ENCODE results near the gene GAS7.

DNA sequence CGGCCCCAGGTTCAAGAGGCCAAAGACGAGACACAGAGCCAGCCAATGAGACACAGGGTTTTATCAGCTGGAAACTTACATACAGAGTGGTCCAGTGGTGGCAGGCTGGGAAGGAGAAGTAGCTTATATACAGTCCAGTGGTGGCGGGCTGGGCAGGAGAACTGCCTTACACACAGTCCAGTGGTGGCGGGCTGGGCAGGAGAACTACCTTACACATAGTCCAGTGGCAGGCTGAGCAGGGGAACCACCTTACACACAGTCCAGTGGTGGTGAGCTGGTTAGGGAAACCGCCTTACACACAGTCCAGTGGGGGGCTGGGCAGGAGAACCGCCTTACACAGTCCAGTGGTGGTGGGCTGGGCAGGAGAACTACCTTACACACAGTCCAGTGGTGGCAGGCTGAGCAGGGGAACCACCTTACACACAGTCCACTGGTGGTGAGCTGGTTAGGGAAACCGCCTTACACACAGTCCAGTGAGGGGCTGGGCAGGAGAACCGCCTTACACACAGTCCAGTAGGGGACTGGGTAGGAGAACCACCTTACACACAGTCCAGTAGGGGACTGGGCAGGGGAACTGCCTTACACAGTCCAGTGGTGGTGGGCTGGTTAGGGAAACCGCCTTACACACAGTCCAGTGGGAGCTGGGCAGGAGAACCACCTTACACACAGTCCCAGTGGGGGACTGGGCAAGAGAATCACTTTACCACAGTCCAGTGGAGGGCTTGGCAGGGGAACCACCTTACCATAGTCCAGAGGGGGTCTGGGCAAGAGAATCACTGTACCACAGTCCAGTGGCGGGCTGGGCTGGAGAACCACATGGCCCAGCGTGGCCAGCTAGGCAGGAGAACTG lies 90.9 kb downstream of the GAS7 start:
- no peak for TF ChIP-seq CTCF (IDR thresholded peaks at IDR 0.05)
- TF ChIP-seq EZH2 (IDR thresholded peaks at IDR 0.05), result no peak
